RPMI8226 (cell line): ENCODE results near the gene OR2AT4.
"Not testable (repeated sequence)": the region's sequence is repeated elsewhere in the genome, so short reads cannot be mapped to it uniquely, and the experiment has no call there.

ENCODE experiments used
- DNase-seq: peaks from one replicate; pipeline ENCODE4 v3.0.0-alpha.2; 2015

The OR2AT4 gene

GRCh38 chr11:75101424-75102128 lies 4.9 kb upstream of the OR2AT4 start:
- DNase-seq: no peak

- DNase-seq: no peak
Measured at GRCh38 chr11:75100314-75100713, 3.6 kb upstream of the OR2AT4 start.

GRCh38 chr11:75099635-75100034 lies 3.0 kb upstream of the OR2AT4 start:
- no peak for DNase-seq

- DNase-seq: not testable (repeated sequence)
Measured at GRCh38 chr11:75098835-75099439, 2.3 kb upstream of the OR2AT4 start.

GRCh38 chr11:75098181-75098580 lies 1.5 kb upstream of the OR2AT4 start:
- DNase-seq: not testable (repeated sequence)

- no peak for DNase-seq
Measured at GRCh38 chr11:75097173-75097557, 489 bp upstream of the OR2AT4 start.

- not testable (repeated sequence) for DNase-seq
Measured at GRCh38 chr11:75094382-75094781, 2.3 kb downstream of the OR2AT4 start.

- DNase-seq: no peak
Measured at GRCh38 chr11:75090671-75091177, 6.0 kb downstream of the OR2AT4 start.

GRCh38 chr11:75087319-75088305 lies 9.1 kb downstream of the OR2AT4 start:
- no peak for DNase-seq

- no peak for DNase-seq
Measured at GRCh38 chr11:75084883-75085282, 11.8 kb downstream of the OR2AT4 start.

- DNase-seq: no peak
Measured at GRCh38 chr11:75083217-75083605, 13.5 kb downstream of the OR2AT4 start.

- DNase-seq: no peak
Measured at GRCh38 chr11:75082601-75083216, 14.0 kb downstream of the OR2AT4 start.

- DNase-seq: no peak
Measured at GRCh38 chr11:75079546-75079945, 17.1 kb downstream of the OR2AT4 start.

GRCh38 chr11:75078233-75078632 lies 18.4 kb downstream of the OR2AT4 start:
- no peak for DNase-seq

GRCh38 chr11:75077316-75077715 lies 19.4 kb downstream of the OR2AT4 start:
- DNase-seq: no peak

- DNase-seq: no peak
Measured at GRCh38 chr11:75076671-75077070, 20.0 kb downstream of the OR2AT4 start.

- DNase-seq: no peak
Measured at GRCh38 chr11:75073459-75074190, 23.1 kb downstream of the OR2AT4 start.

GRCh38 chr11:75072582-75072981 lies 24.1 kb downstream of the OR2AT4 start:
- no peak for DNase-seq

- no peak for DNase-seq
Measured at GRCh38 chr11:75069473-75069872, 27.2 kb downstream of the OR2AT4 start.

- DNase-seq: no peak
Measured at GRCh38 chr11:75068993-75069392, 27.7 kb downstream of the OR2AT4 start.

GRCh38 chr11:75068559-75068958 lies 28.1 kb downstream of the OR2AT4 start:
- DNase-seq: no peak

GRCh38 chr11:75066061-75066460 lies 30.6 kb downstream of the OR2AT4 start:
- DNase-seq: no peak
